Neuron (in vitro differentiated cells): ENCODE data around the gene RASD1.
"Not testable (repeated sequence)": the region's sequence is repeated elsewhere in the genome, so short reads cannot be mapped to it uniquely, and the experiment has no call there.

Experiments
- H2AFZ ChIP-seq: one replicate; pipeline ENCODE4 v1.6.1; 2013; ENCODE audit warnings: low read depth, mild to moderate bottlenecking, inconsistent platforms, low read length, moderate library complexity
- H3K27me3 ChIP-seq: one replicate; pipeline ENCODE4 v1.6.1; 2013; ENCODE audit warnings: low read length; ENCODE audit not compliant: insufficient read depth
- H3K36me3 ChIP-seq: one replicate; pipeline ENCODE4 v1.6.1; 2013; ENCODE audit warnings: low read length; ENCODE audit not compliant: insufficient read depth
- H3K4me1 ChIP-seq: one replicate; pipeline ENCODE4 v1.6.1; 2013; ENCODE audit warnings: low read length; ENCODE audit not compliant: insufficient read depth
- H3K4me3 ChIP-seq: 2 replicates; pipeline ENCODE4 v1.5.1; 2013; ENCODE audit warnings: mild to moderate bottlenecking, low read length, moderate library complexity
- H3K9me3 ChIP-seq: one replicate; pipeline ENCODE4 v1.6.1; 2013; ENCODE audit warnings: low read length

Gene RASD1

DNA sequence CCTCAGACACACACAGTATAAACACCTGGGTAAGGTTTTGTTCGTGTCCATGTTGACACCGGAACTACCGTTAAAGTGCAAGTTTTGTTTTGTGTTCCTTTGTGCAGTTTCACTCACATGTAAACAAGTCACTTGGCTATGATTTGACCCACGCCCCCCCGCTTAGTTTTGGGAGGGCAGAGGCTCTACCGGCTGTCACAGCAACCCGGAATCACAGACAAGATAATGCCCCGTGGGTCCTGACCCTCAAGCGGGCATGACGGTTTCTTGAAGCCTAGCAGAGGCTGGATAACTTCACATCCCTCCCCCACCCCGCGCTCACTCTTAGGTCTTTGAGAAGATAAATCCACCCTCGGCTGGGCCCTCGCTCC is 1.7 kb downstream of the RASD1 start:
- Histone ChIP-seq H2AFZ (no peak overlapping the region), H3K9me3 (peaks cover 5% of the 10 kb centered on the region), H3K4me3 (no peak overlapping the region), H3K4me1 (peaks cover 13% of the 10 kb centered on the region), H3K27me3 (no peaks in the 10 kb centered on the region), H3K36me3 (peaks cover 38% of the 10 kb centered on the region)

DNA sequence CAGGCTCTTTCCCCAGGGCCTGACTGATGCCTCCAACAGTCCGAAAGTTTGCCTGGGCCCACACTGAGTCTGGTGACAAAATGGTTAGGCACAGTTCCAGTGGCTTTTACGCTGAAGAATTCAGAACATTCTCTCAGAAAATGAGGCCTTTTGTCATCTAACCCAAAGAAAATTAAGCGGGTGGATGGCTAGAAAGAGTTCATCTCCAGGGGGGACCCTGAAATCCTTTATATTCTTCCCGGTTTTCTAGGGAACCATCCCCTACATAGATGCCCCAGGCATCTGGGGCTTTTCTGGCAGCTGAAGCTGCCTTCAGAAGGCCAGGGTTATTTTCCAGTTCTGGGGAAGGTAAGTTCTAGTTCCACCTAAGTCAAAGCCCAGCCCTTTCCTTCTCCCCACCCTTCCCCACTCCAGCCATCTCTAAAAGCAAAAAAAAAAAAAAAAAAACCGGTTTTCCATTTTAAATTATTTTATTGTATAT is 2.2 kb downstream of the RASD1 start:
- Histone ChIP-seq H3K27me3 (no peaks in the 10 kb centered on the region), H3K36me3 (peaks cover 39% of the 10 kb centered on the region), H3K9me3 (peaks cover 5% of the 10 kb centered on the region), H2AFZ (no peak overlapping the region), H3K4me3 (no peak overlapping the region), H3K4me1 (peaks cover 13% of the 10 kb centered on the region)

DNA sequence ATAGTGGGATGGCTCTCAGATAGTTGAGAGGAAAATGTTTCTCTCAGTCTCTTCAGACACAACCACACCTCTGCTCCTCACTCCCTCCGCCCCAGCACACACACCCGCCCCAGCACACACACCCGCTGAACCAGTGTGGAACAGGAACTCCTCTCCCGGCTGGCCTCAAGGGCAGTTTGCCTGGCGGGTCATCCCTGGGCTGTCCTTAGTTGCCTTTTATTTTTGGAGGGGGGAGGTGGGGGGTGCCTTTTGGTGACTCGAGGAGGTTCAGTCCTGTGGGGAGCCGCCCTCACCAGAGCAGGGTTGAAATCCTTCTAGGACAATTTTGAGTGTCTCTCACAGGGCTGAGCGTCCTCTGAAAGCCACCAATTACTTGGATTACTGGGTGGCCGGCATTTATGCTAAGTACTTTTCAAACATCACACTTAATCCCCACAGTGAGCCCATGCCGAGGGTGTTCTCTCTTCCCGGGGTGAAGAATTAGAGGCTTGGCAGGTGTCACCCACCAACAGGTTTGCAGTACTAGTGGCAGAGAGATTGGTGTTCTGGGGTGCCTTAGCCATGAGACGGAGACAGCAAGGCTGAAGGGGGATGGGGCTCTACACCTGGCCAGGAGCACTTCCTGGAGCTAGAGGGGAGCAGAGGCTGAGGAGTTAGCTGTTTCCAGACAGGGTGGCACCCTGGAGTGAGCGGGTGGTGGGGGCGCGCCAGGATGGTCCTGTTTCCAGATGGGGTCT is 2.8 kb downstream of the RASD1 start:
- H3K4me3 ChIP-seq: no peak overlapping the region
- H3K27me3 ChIP-seq: no peaks in the 10 kb centered on the region
- peaks cover 13% of the 10 kb centered on the region for H3K4me1 ChIP-seq
- H3K9me3 ChIP-seq: peaks cover 5% of the 10 kb centered on the region
- peaks cover 42% of the 10 kb centered on the region for H3K36me3 ChIP-seq
- H2AFZ ChIP-seq: no peak overlapping the region

DNA sequence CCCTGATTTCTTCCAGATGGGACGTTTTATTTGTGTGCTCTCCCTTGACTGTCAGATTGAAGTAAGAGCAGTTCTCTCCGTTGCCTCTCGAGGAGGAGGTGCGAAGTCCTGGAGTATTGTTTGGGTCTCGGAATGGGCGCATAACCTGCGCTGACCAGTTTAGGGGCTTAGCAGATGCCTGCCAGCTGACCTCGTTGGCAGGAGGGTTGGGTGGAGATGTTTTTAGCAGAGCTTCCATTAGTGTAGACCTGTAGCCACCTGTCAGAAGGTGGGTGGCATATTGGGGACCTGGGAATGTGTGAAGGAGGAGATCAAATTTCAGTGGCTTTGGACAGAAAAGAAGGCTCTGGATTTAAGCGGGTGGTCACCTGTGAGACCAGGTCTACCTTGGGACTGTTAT is 3.6 kb downstream of the RASD1 start:
- Histone ChIP-seq H3K27me3 (no peaks in the 10 kb centered on the region), H3K4me3 (no peak overlapping the region), H3K9me3 (peaks cover 5% of the 10 kb centered on the region)

DNA sequence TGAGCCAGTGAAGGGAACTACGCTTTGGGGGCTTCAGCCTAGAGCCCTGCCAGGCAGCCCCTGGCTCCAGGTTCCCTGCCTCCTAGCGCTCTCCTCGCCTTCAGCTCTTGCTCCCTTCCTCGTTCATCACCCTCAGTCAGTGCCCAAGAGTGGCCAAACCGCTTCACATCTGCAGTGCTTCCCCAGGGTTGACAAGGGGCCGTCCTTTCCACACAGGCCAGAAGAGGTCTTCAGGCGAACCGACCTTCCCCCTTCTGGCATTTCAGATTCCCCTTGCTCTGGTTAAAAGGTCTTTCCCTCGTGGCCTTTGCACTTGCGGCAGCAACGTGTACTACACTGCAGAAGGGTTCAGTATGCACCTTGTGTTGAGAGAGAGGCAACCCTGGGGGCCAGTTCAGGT is 4.1 kb downstream of the RASD1 start:
- Histone ChIP-seq H2AFZ (no peak overlapping the region), H3K36me3 (peaks cover 54% of the 10 kb centered on the region), H3K9me3 (peaks cover 5% of the 10 kb centered on the region), H3K4me3 (no peak overlapping the region), H3K4me1 (peaks cover 8% of the 10 kb centered on the region), H3K27me3 (no peaks in the 10 kb centered on the region)

More for the DNA sequence above, 3.6 kb downstream of the RASD1 start:
- Histone ChIP-seq H2AFZ (no peak overlapping the region), H3K36me3 (peaks cover 50% of the 10 kb centered on the region), H3K4me1 (peaks cover 13% of the 10 kb centered on the region)

DNA sequence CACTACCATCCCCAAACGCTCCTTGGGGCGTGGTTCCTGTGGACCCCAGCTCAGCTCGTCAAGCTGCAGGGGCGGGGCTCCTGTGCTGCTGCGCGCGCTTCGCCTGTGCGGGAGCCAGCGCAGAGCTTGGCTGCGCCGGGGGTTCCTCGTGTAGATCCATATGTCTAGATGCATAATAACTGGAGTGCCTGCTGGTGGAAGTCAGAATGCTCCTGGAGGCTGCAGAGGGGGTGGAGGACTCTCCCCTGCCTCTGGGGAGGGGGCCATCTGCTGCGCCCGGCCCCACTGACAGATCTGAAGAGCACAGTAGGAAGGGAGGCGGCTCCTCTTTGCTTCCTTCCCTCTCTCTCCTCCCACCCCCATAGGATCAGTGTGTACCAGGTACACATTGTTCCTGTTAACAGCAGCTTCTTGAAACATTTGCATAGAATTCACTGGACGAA is 4.6 kb downstream of the RASD1 start:
- Histone ChIP-seq H3K9me3 (peaks cover 5% of the 10 kb centered on the region), H3K4me1 (peaks cover 6% of the 10 kb centered on the region), H2AFZ (no peak overlapping the region), H3K27me3 (no peaks in the 10 kb centered on the region), H3K4me3 (no peak overlapping the region), H3K36me3 (peaks cover 57% of the 10 kb centered on the region)

DNA sequence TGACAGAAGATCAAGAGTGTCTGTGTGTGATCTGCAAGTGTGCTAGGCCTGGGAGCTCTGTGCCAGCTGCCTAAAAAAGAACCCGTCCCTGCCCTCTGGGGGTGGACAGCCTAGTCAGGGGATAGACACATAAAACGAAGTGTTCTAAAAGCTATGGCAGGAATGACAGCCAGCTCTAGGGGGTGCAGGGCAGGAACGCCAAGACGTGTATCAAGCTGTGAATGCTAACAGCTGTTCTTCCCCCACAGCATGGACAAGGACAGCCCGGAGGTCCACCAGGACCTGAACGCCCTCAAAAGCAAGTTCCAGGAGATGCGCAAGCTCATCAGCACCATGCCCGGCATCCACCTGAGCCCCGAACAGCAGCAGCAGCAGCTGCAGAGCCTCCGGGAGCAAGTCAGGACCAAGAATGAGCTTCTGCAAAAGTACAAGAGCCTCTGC is 5.1 kb downstream of the RASD1 start:
- peaks cover 5% of the 10 kb centered on the region for H3K9me3 ChIP-seq
- H2AFZ ChIP-seq: no peak overlapping the region
- H3K4me1 ChIP-seq: peaks cover 6% of the 10 kb centered on the region
- H3K27me3 ChIP-seq: no peaks in the 10 kb centered on the region
- no peak overlapping the region for H3K4me3 ChIP-seq
- peaks cover 57% of the 10 kb centered on the region for H3K36me3 ChIP-seq

DNA sequence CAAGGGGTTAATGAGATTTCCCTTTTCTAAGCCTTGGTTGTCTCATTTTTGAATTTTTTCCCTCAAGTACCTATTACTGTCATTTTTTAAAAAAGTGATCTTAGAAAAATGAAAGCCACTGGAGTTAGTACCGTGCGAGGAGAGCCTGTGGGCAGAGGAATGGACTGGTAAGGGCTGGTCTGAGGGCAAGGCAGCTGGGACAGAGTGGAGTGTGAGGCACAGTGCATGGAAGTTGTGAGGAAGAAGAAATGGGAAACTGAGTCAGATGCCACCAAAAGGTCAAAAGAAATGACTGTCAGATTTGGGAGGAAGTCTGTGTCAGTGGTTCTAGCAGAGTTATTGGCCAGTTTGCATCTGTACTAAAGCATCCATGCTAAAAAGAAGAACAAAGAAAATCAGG is 8.2 kb downstream of the RASD1 start:
- Histone ChIP-seq H3K9me3 (peaks cover 4% of the 10 kb centered on the region), H2AFZ (no peak overlapping the region), H3K27me3 (no peaks in the 10 kb centered on the region), H3K36me3 (peaks cover 55% of the 10 kb centered on the region), H3K4me3 (no peak overlapping the region), H3K4me1 (no peaks in the 10 kb centered on the region)

DNA sequence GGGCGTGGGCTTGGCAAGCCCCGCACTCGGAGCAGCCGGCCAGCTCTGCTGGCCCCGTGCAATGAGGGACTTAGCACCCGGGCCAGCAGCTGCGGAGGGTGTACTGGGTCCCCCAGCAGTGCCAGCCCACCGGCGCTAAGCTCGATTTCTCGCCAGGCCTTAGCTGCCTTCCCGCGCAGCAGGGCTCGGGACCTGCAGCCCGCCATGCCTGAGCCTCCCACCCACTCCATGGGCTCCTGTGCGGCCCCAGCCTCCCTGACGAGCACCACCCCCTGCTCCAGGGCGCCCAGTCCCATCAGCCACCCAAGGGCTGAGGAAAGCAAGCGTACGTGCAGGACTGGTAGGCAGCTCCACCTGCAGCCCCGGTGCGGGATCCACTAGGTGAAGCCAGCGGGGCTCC is 9.8 kb downstream of the RASD1 start:
- H3K27me3 ChIP-seq, H2AFZ ChIP-seq, H3K4me1 ChIP-seq, H3K9me3 ChIP-seq, H3K4me3 ChIP-seq: not testable (repeated sequence)
- peaks cover 46% of the 10 kb centered on the region for H3K36me3 ChIP-seq

DNA sequence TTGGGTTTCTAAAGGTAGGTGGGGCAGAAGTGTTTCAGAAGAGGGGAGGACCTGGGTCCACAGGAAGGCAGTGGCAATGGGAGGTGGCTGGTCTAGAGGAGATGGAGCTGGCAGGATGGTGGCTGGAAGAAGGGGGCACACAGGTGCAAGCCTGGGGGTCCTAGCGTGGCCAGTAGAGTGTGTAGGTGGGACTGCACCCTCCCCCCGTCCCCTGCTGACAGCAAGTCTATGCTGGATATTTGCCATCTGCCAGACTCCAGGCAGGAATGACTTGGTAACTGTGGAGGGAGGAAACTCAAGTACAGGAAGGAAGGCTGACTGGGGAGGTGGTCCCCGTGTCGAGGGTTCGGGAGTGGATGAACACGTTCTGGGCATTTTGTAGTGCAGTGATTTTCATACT is 10.8 kb downstream of the RASD1 start:
- Histone ChIP-seq H3K4me3 (no peak overlapping the region), H3K9me3 (peaks cover 4% of the 10 kb centered on the region), H2AFZ (no peak overlapping the region), H3K4me1 (no peaks in the 10 kb centered on the region), H3K27me3 (no peaks in the 10 kb centered on the region), H3K36me3 (peaks cover 36% of the 10 kb centered on the region)

DNA sequence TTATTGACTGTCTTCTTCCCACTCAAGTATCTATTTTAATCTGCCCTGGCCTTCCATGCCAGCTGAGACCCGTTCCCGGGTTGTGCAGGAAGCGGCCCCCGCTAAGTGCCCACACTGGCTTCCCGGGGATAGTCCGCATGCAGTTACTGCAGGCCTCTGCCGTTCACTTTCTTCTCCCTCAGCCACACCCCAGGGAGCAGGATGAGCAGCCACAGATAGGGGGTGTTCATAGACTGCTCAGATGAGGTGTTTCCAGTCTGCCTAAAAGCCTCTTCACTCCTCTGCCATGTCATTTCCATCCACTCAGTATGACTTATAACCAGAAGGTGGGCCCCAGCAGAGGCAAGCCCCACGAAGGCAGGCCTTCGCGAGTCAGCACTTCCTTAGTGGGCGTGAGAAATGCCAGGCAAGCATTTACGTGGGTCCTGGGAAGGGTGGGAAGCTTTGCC is 11.7 kb downstream of the RASD1 start:
- Histone ChIP-seq H3K4me1 (no peaks in the 10 kb centered on the region), H3K4me3 (no peak overlapping the region), H3K9me3 (peaks cover 4% of the 10 kb centered on the region), H3K27me3 (no peaks in the 10 kb centered on the region), H3K36me3 (peaks cover 30% of the 10 kb centered on the region), H2AFZ (no peak overlapping the region)

DNA sequence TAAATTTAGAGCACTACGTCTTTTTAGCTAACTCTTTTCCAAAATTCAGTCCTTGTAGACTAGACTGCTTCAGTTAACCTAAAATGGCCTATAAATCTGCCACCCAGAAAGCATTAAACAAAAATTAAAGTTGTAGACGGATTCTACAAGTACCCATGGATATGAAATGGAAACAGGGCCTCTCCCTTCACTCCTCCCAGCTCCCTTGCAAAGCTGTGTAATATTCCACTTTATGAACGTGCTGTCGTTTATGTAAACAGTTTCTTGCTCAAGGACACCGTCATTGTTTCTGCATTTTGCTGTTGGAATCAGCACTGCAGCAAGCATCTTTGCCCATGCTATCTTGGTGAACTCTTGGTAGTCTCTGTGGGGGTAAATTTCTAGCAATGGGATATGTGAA is 14.3 kb downstream of the RASD1 start:
- no peak overlapping the region for H3K4me3 ChIP-seq
- peaks cover 4% of the 10 kb centered on the region for H3K9me3 ChIP-seq
- H3K4me1 ChIP-seq: peaks cover 11% of the 10 kb centered on the region
- no peak overlapping the region for H2AFZ ChIP-seq
- H3K36me3 ChIP-seq: peaks cover 17% of the 10 kb centered on the region
- H3K27me3 ChIP-seq: no peaks in the 10 kb centered on the region

DNA sequence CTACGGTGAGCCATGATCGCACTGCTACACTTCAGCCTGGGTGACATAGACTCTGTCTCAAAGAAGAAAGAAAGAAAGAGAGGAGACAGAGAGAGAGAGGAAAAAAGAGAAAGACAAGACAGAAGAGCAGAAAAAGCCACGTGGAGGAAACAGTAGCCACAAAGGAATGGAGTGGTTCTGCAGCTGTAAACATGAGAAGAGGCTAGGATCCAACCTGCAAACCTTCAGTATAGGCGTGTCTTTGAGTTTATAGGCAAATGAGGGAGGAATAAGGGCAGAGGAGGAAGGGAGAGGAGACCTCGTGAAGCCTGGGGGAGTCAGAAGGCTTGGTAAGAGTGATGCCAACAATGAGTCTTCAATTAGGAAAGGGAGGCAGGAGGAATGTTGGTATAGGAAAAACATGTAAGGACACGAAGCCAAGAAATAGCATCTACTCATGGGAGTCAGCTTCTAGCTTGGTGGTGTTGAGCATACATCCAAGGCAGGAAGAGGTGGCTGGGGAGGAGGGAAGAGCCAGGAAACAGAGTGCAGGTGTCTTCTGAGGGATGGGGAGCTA is 15.5 kb downstream of the RASD1 start:
- H3K36me3 ChIP-seq: peaks cover 14% of the 10 kb centered on the region

More for the DNA sequence above, 15.5 kb downstream of the RASD1 start:
- H3K4me3 ChIP-seq: no peak overlapping the region
- no peak overlapping the region for H2AFZ ChIP-seq
- H3K4me1 ChIP-seq: peaks cover 11% of the 10 kb centered on the region
- H3K27me3 ChIP-seq: no peaks in the 10 kb centered on the region
- peaks cover 4% of the 10 kb centered on the region for H3K9me3 ChIP-seq
